Mesenchymal stem cell (in vitro differentiated cells and primary cell): ENCODE results near the gene LGALS1.

Source experiments
- DNase-seq: peaks from one replicate; pipeline ENCODE4 v3.0.0-alpha.2; 2013
- H2AFZ ChIP-seq: one replicate; pipeline ENCODE4 v1.6.1; 2013; ENCODE audit warnings: low read depth, mild to moderate bottlenecking, control low read depth, inconsistent platforms, low read length, moderate library complexity
- H2AK5ac ChIP-seq: 2 replicates; pipeline ENCODE4 v1.6.1; 2013; ENCODE audit warnings: low read length, moderate library complexity, mild to moderate bottlenecking, inconsistent platforms; ENCODE audit not compliant: severe bottlenecking
- H2BK120ac ChIP-seq: one replicate; pipeline ENCODE4 v1.6.1; 2013; ENCODE audit warnings: low read depth, mild to moderate bottlenecking, inconsistent platforms, low read length, moderate library complexity
- H2BK12ac ChIP-seq, 2 experiments: one replicate each; pipeline ENCODE4 v1.6.1; 2013; ENCODE audit warnings: inconsistent platforms in 2 of 2, low read length in 2 of 2, mild to moderate bottlenecking in 2 of 2, moderate library complexity in 2 of 2, control low read depth in 1 of 2
- H2BK15ac ChIP-seq: one replicate; pipeline ENCODE4 v1.6.1; 2013; ENCODE audit warnings: mild to moderate bottlenecking, low read depth, inconsistent platforms; ENCODE audit not compliant: poor library complexity, severe bottlenecking
- H2BK5ac ChIP-seq: 2 replicates; pipeline ENCODE4 v1.6.1; 2013; ENCODE audit warnings: low read depth, mild to moderate bottlenecking, low read length, control low read depth, inconsistent platforms; ENCODE audit not compliant: poor library complexity, severe bottlenecking
- H3K14ac ChIP-seq, 2 experiments: one replicate each; pipeline ENCODE4 v1.6.1; 2013; ENCODE audit warnings: inconsistent platforms in 2 of 2, low read length in 2 of 2, control low read depth in 1 of 2, mild to moderate bottlenecking in 1 of 2, moderate library complexity in 1 of 2
- H3K18ac ChIP-seq, 2 experiments: one replicate each; pipeline ENCODE4 v1.6.1; 2013; ENCODE audit warnings: inconsistent platforms in 2 of 2, low read length in 2 of 2, control low read depth in 1 of 2, low read depth in 1 of 2, mild to moderate bottlenecking in 1 of 2
- H3K23ac ChIP-seq, 2 experiments: one replicate each; pipeline ENCODE4 v1.6.1; 2013; ENCODE audit warnings: inconsistent platforms in 2 of 2, low read length in 2 of 2, mild to moderate bottlenecking in 2 of 2, moderate library complexity in 2 of 2, control low read depth in 1 of 2
- H3K27ac ChIP-seq: 2 replicates; pipeline ENCODE4 v1.5.1; 2013; ENCODE audit warnings: mild to moderate bottlenecking, moderate library complexity, low read length, control low read depth, inconsistent platforms; ENCODE audit not compliant: poor library complexity, severe bottlenecking
- H3K27me3 ChIP-seq, 2 experiments: 2 replicates each; pipeline versions ENCODE4 v1.6.1 to v1.7.0; 2013; ENCODE audit warnings: low read length in 2 of 2, mild to moderate bottlenecking in 2 of 2, moderate library complexity in 2 of 2, control low read depth in 1 of 2, inconsistent platforms in 1 of 2; ENCODE audit not compliant: control insufficient read depth in 1 of 2, insufficient read depth in 1 of 2
- H3K36me3 ChIP-seq, 2 experiments: 2 replicates each; pipeline versions ENCODE4 v1.6.1 to v1.7.0; 2013; ENCODE audit warnings: low read length in 2 of 2, control low read depth in 1 of 2, inconsistent platforms in 1 of 2, low read depth in 1 of 2, mild to moderate bottlenecking in 1 of 2; ENCODE audit not compliant: insufficient read depth in 2 of 2, control insufficient read depth in 1 of 2
- H3K4ac ChIP-seq, 2 experiments: one replicate each; pipeline ENCODE4 v1.6.1; 2013; ENCODE audit warnings: inconsistent platforms in 2 of 2, low read length in 2 of 2, mild to moderate bottlenecking in 2 of 2, moderate library complexity in 2 of 2, control low read depth in 1 of 2, low read depth in 1 of 2
- H3K4me1 ChIP-seq: 2 replicates; pipeline ENCODE4 v1.6.1; 2013; ENCODE audit warnings: low read depth, low read length, control low read depth; ENCODE audit not compliant: control insufficient read depth, insufficient read depth
- H3K4me2 ChIP-seq: 2 replicates; pipeline ENCODE4 v1.6.1; 2013; ENCODE audit warnings: low read length, mild to moderate bottlenecking, inconsistent platforms; ENCODE audit not compliant: poor library complexity, severe bottlenecking
- H3K4me3 ChIP-seq, 2 experiments: 2 replicates each; pipeline versions ENCODE4 v1.5.1 to v1.7.0; 2013; ENCODE audit warnings: low read length in 2 of 2, mild to moderate bottlenecking in 2 of 2, control low read depth in 1 of 2, low read depth in 1 of 2; ENCODE audit not compliant: insufficient read depth in 1 of 2
- H3K79me1 ChIP-seq: replicated peaks from 2 replicates; pipeline ENCODE4 v1.6.1; 2013; ENCODE audit warnings: mild to moderate bottlenecking, control low read depth, low read length, inconsistent platforms; ENCODE audit not compliant: poor library complexity, severe bottlenecking
- H3K9ac ChIP-seq: 2 replicates; pipeline ENCODE4 v1.7.0; 2013; ENCODE audit warnings: mild to moderate bottlenecking, low read length, moderate library complexity
- H3K9me3 ChIP-seq: 2 replicates; pipeline ENCODE4 v1.7.0; 2013; ENCODE audit warnings: mild to moderate bottlenecking, low read length; ENCODE audit not compliant: control insufficient read depth
- H4K8ac ChIP-seq: one replicate; pipeline ENCODE4 v1.6.1; 2013; ENCODE audit warnings: inconsistent platforms, mild to moderate bottlenecking, low read length, moderate library complexity
- H4K91ac ChIP-seq: one replicate; pipeline ENCODE4 v1.6.1; 2013; ENCODE audit warnings: mild to moderate bottlenecking, low read length, inconsistent platforms
- WGBS: methylation state at CpG from one replicate; pipeline ENCODE4 v1.1.7; 2013; ENCODE audit warnings: mixed read lengths; 5-methylcytosine and 5-hydroxymethylcytosine counted together

Gene LGALS1

GRCh38 chr22:37641561-37641949 lies 33.9 kb upstream of the LGALS1 start:
- no peak overlapping the region for H3K23ac ChIP-seq
- H3K4me3 ChIP-seq, result no peak overlapping the region
- H4K91ac ChIP-seq, result no peak overlapping the region
- 93% methylated on average over 5 of the region's 5 CpGs for WGBS
- H3K4me1 ChIP-seq, result peaks cover 58% of the 10 kb centered on the region
- no peak overlapping the region for H2BK5ac ChIP-seq
- no peak overlapping the region for H2BK15ac ChIP-seq
- H3K4ac ChIP-seq, result no peak overlapping the region
- no peak overlapping the region for H2AK5ac ChIP-seq
- no peak overlapping the region for H4K8ac ChIP-seq
- no peak overlapping the region for H2BK120ac ChIP-seq
- H3K9ac ChIP-seq, result no peak overlapping the region
- H3K18ac ChIP-seq, result no peak overlapping the region
- H3K27ac ChIP-seq, result no peak overlapping the region
- no peak overlapping the region for H2BK12ac ChIP-seq
- H3K4me2 ChIP-seq, result no peak overlapping the region
- H3K27me3 ChIP-seq, result peaks cover 0 to 5% of the 10 kb centered on the region in 2 experiments
- peaks cover 17 to 53% of the 10 kb centered on the region in 2 experiments for H3K36me3 ChIP-seq
- DNase-seq, result no peak
- H3K79me1 ChIP-seq, result peaks cover 28% of the 10 kb centered on the region
- no peak overlapping the region for H3K14ac ChIP-seq
- H2AFZ ChIP-seq, result no peak overlapping the region
- H3K9me3 ChIP-seq, result no peaks in the 10 kb centered on the region

GRCh38 chr22:37643225-37643847 lies 32.1 kb upstream of the LGALS1 start:
- Histone ChIP-seq H2BK15ac (no peak overlapping the region), H2BK12ac (peak overlapping the region in 1 of 2 experiments; percentile 12), H2BK5ac (no peak overlapping the region), H3K27ac (no peak overlapping the region), H3K14ac (no peak overlapping the region), H3K4me1 (peaks cover 43% of the 10 kb centered on the region), H3K36me3 (peaks cover 30 to 70% of the 10 kb centered on the region in 2 experiments), H2AK5ac (no peak overlapping the region), H3K27me3 (peaks cover 0 to 5% of the 10 kb centered on the region in 2 experiments), H4K8ac (no peak overlapping the region), H3K18ac (no peak overlapping the region), H3K9me3 (no peaks in the 10 kb centered on the region), H3K4me2 (no peak overlapping the region), H3K4ac (no peak overlapping the region), H3K4me3 (no peak overlapping the region), H2BK120ac (no peak overlapping the region), H3K23ac (no peak overlapping the region), H2AFZ (no peak overlapping the region), H4K91ac (no peak overlapping the region), H3K79me1 (peaks cover 40% of the 10 kb centered on the region), H3K9ac (peak overlapping the region; percentile 57)
- peak; percentile 71 for DNase-seq
- WGBS, result 39% methylated on average over 9 of the region's 9 CpGs

- no peak overlapping the region for H2AK5ac ChIP-seq
- no peak overlapping the region for H3K23ac ChIP-seq
- peaks cover 16% of the 10 kb centered on the region for H3K4me1 ChIP-seq
- H2BK5ac ChIP-seq, result no peak overlapping the region
- H3K9me3 ChIP-seq, result no peaks in the 10 kb centered on the region
- H3K14ac ChIP-seq, result no peak overlapping the region
- no peak overlapping the region for H2BK15ac ChIP-seq
- H4K91ac ChIP-seq, result no peak overlapping the region
- H3K79me1 ChIP-seq, result peaks cover 49% of the 10 kb centered on the region
- H4K8ac ChIP-seq, result no peak overlapping the region
- H3K4me2 ChIP-seq, result no peak overlapping the region
- H3K4ac ChIP-seq, result no peak overlapping the region
- no peak overlapping the region for H3K9ac ChIP-seq
- peaks cover 46 to 93% of the 10 kb centered on the region in 2 experiments for H3K36me3 ChIP-seq
- H3K27ac ChIP-seq, result no peak overlapping the region
- H2BK12ac ChIP-seq, result no peak overlapping the region
- WGBS, result 89% methylated on average over 7 of the region's 9 CpGs
- no peak for DNase-seq
- H3K4me3 ChIP-seq, result no peak overlapping the region
- H2AFZ ChIP-seq, result no peak overlapping the region
- no peak overlapping the region for H3K18ac ChIP-seq
- H2BK120ac ChIP-seq, result no peak overlapping the region
- no peaks in the 10 kb centered on the region for H3K27me3 ChIP-seq
Observed at GRCh38 chr22:37647317-37647716, 28.1 kb upstream of the LGALS1 start.

GRCh38 chr22:37647928-37648327 lies 27.5 kb upstream of the LGALS1 start:
- no peak for DNase-seq
- Histone ChIP-seq H2AK5ac (no peak overlapping the region), H3K36me3 (peaks cover 44 to 90% of the 10 kb centered on the region in 2 experiments), H4K91ac (no peak overlapping the region), H3K4me2 (no peak overlapping the region), H3K4me1 (peaks cover 10% of the 10 kb centered on the region), H2BK12ac (no peak overlapping the region), H3K9ac (no peak overlapping the region), H2AFZ (no peak overlapping the region), H3K4ac (no peak overlapping the region), H2BK5ac (no peak overlapping the region), H3K9me3 (no peaks in the 10 kb centered on the region), H4K8ac (peak overlapping the region; percentile 22), H3K18ac (no peak overlapping the region), H2BK15ac (no peak overlapping the region), H3K23ac (no peak overlapping the region), H3K27ac (no peak overlapping the region), H3K14ac (no peak overlapping the region), H3K4me3 (no peak overlapping the region), H2BK120ac (no peak overlapping the region), H3K27me3 (no peaks in the 10 kb centered on the region), H3K79me1 (peaks cover 44% of the 10 kb centered on the region)
- WGBS, result 97% methylated on average over 9 of the region's 9 CpGs
